ENCODE data around the gene SPATA33.
"Not testable (repeated sequence)": the region's sequence is repeated elsewhere in the genome, so short reads cannot be mapped to it uniquely, and the experiment has no call there.

The SPATA33 gene

GRCh38 chr16:89621136-89621697 is 36.4 kb upstream of the SPATA33 start:
- H3K4me3 ChIP-seq (ENCODE audit: insufficient read length, low read depth), result no peak overlapping the region
- TF ChIP-seq ZNF274 (IDR thresholded peaks at IDR 0.05; ENCODE audit: low read depth, low read length), result no peak
- no peak for TF ChIP-seq SUZ12 (IDR thresholded peaks at IDR 0.05; ENCODE audit: extremely low read depth, insufficient read depth, insufficient read length)
- TF ChIP-seq YY1 (IDR thresholded peaks at IDR 0.05; ENCODE audit: insufficient read depth, insufficient read length), result no peak
- no peak for DNase-seq (ENCODE audit: low read depth, low spot score)
- no peaks in the 10 kb centered on the region for H3K9me3 ChIP-seq (ENCODE audit: insufficient read depth, low read length)
- no peaks in the 10 kb centered on the region for H3K27me3 ChIP-seq (ENCODE audit: insufficient read depth, insufficient read length)
- H3K4me1 ChIP-seq (ENCODE audit: insufficient read depth, insufficient read length), result peaks cover 35% of the 10 kb centered on the region
- H3K36me3 ChIP-seq (ENCODE audit: insufficient read depth, insufficient read length, low read length), result no peaks in the 10 kb centered on the region
- no peak overlapping the region for H3K9ac ChIP-seq (ENCODE audit: insufficient read length, low read depth)

- no peak overlapping the region for H3K4me3 ChIP-seq (ENCODE audit: insufficient read length, low read depth)
- H3K9me3 ChIP-seq (ENCODE audit: insufficient read depth, low read length), result no peaks in the 10 kb centered on the region
- TF ChIP-seq YY1 (IDR thresholded peaks at IDR 0.05; ENCODE audit: insufficient read depth, insufficient read length), result no peak
- DNase-seq (ENCODE audit: low read depth, low spot score), result no peak
- no peaks in the 10 kb centered on the region for H3K27me3 ChIP-seq (ENCODE audit: insufficient read depth, insufficient read length)
- peaks cover 33% of the 10 kb centered on the region for H3K4me1 ChIP-seq (ENCODE audit: insufficient read depth, insufficient read length)
- no peaks in the 10 kb centered on the region for H3K36me3 ChIP-seq (ENCODE audit: insufficient read depth, insufficient read length, low read length)
- no peak overlapping the region for H3K9ac ChIP-seq (ENCODE audit: insufficient read length, low read depth)
Observed at GRCh38 chr16:89621698-89622409, 35.8 kb upstream of the SPATA33 start.

GRCh38 chr16:89623511-89624261 is 34.0 kb upstream of the SPATA33 start:
- no peak for DNase-seq (ENCODE audit: low read depth, low spot score)
- peaks cover 29% of the 10 kb centered on the region for H3K4me1 ChIP-seq (ENCODE audit: insufficient read depth, insufficient read length)
- H3K4me3 ChIP-seq (ENCODE audit: insufficient read length, low read depth), result no peak overlapping the region
- H3K36me3 ChIP-seq (ENCODE audit: insufficient read depth, insufficient read length, low read length), result no peaks in the 10 kb centered on the region
- no peaks in the 10 kb centered on the region for H3K27me3 ChIP-seq (ENCODE audit: insufficient read depth, insufficient read length)
- H3K9me3 ChIP-seq (ENCODE audit: insufficient read depth, low read length), result no peaks in the 10 kb centered on the region
- peak overlapping the region; percentile 6 for H3K9ac ChIP-seq (ENCODE audit: insufficient read length, low read depth)
- no peak for TF ChIP-seq SUZ12 (IDR thresholded peaks at IDR 0.05; ENCODE audit: extremely low read depth, insufficient read depth, insufficient read length)

- peak overlapping the region; percentile 43 for H3K9ac ChIP-seq (ENCODE audit: insufficient read length, low read depth)
Observed at GRCh38 chr16:89624777-89625761, 32.6 kb upstream of the SPATA33 start.

GRCh38 chr16:89629827-89630610 is 27.6 kb upstream of the SPATA33 start:
- H3K4me3 ChIP-seq (ENCODE audit: insufficient read length, low read depth), result no peak overlapping the region
- H3K4me1 ChIP-seq (ENCODE audit: insufficient read depth, insufficient read length), result peaks cover 10% of the 10 kb centered on the region
- peaks cover 19% of the 10 kb centered on the region for H3K27me3 ChIP-seq (ENCODE audit: insufficient read depth, insufficient read length)
- TF ChIP-seq ZNF274 (IDR thresholded peaks at IDR 0.05; ENCODE audit: low read depth, low read length) (no peak), YY1 (IDR thresholded peaks at IDR 0.05; ENCODE audit: insufficient read depth, insufficient read length) (no peak), SUZ12 (IDR thresholded peaks at IDR 0.05; ENCODE audit: extremely low read depth, insufficient read depth, insufficient read length) (no peak)
- peaks cover 5% of the 10 kb centered on the region; the same call in 1 of the 2 replicates for H3K9me3 ChIP-seq (ENCODE audit: insufficient read depth, low read length)
- no peaks in the 10 kb centered on the region for H3K36me3 ChIP-seq (ENCODE audit: insufficient read depth, insufficient read length, low read length)
- H3K9ac ChIP-seq (ENCODE audit: insufficient read length, low read depth), result no peak overlapping the region
- no peak for DNase-seq (ENCODE audit: low read depth, low spot score)

More at GRCh38 chr16:89624777-89625761, 32.6 kb upstream of the SPATA33 start:
- Histone ChIP-seq H3K4me1 (ENCODE audit: insufficient read depth, insufficient read length) (peaks cover 26% of the 10 kb centered on the region), H3K4me3 (ENCODE audit: insufficient read length, low read depth) (no peak overlapping the region), H3K36me3 (ENCODE audit: insufficient read depth, insufficient read length, low read length) (no peaks in the 10 kb centered on the region), H3K27me3 (ENCODE audit: insufficient read depth, insufficient read length) (no peaks in the 10 kb centered on the region), H3K9me3 (ENCODE audit: insufficient read depth, low read length) (peaks cover 4% of the 10 kb centered on the region; the same call in 1 of the 2 replicates)
- TF ChIP-seq YY1 (IDR thresholded peaks at IDR 0.05; ENCODE audit: insufficient read depth, insufficient read length) (no peak), SUZ12 (IDR thresholded peaks at IDR 0.05; ENCODE audit: extremely low read depth, insufficient read depth, insufficient read length) (no peak), ZNF274 (IDR thresholded peaks at IDR 0.05; ENCODE audit: low read depth, low read length) (no peak)
- DNase-seq (ENCODE audit: low read depth, low spot score), result no peak

- no peak for TF ChIP-seq SUZ12 (IDR thresholded peaks at IDR 0.05; ENCODE audit: extremely low read depth, insufficient read depth, insufficient read length)
- TF ChIP-seq ZNF274 (IDR thresholded peaks at IDR 0.05; ENCODE audit: low read depth, low read length), result no peak
- TF ChIP-seq YY1 (IDR thresholded peaks at IDR 0.05; ENCODE audit: insufficient read depth, insufficient read length), result no peak
- DNase-seq (ENCODE audit: low read depth, low spot score), result no peak
- no peak overlapping the region for H3K4me3 ChIP-seq (ENCODE audit: insufficient read length, low read depth)
Observed at GRCh38 chr16:89633064-89633631, 24.5 kb upstream of the SPATA33 start.

GRCh38 chr16:89634463-89635385 is 22.9 kb upstream of the SPATA33 start:
- H3K4me1 ChIP-seq (ENCODE audit: insufficient read depth, insufficient read length); H3K4me3 ChIP-seq (ENCODE audit: insufficient read length, low read depth); DNase-seq (ENCODE audit: low read depth, low spot score); H3K9ac ChIP-seq (ENCODE audit: insufficient read length, low read depth); H3K9me3 ChIP-seq (ENCODE audit: insufficient read depth, low read length); H3K36me3 ChIP-seq (ENCODE audit: insufficient read depth, insufficient read length, low read length): not testable (repeated sequence)
- peaks cover 23% of the 10 kb centered on the region for H3K27me3 ChIP-seq (ENCODE audit: insufficient read depth, insufficient read length)

More at GRCh38 chr16:89633064-89633631, 24.5 kb upstream of the SPATA33 start:
- H3K9me3 ChIP-seq (ENCODE audit: insufficient read depth, low read length), result peaks cover 5% of the 10 kb centered on the region; the same call in 1 of the 2 replicates
- H3K36me3 ChIP-seq (ENCODE audit: insufficient read depth, insufficient read length, low read length), result no peaks in the 10 kb centered on the region
- peaks cover 10% of the 10 kb centered on the region for H3K4me1 ChIP-seq (ENCODE audit: insufficient read depth, insufficient read length)
- H3K27me3 ChIP-seq (ENCODE audit: insufficient read depth, insufficient read length), result peaks cover 23% of the 10 kb centered on the region
- H3K9ac ChIP-seq (ENCODE audit: insufficient read length, low read depth), result no peak overlapping the region
